ENCODE data around the gene ANAPC1.
"Not testable (repeated sequence)": the region's sequence is repeated elsewhere in the genome, so short reads cannot be mapped to it uniquely, and the experiment has no call there.

ANAPC1 gene

DNA sequence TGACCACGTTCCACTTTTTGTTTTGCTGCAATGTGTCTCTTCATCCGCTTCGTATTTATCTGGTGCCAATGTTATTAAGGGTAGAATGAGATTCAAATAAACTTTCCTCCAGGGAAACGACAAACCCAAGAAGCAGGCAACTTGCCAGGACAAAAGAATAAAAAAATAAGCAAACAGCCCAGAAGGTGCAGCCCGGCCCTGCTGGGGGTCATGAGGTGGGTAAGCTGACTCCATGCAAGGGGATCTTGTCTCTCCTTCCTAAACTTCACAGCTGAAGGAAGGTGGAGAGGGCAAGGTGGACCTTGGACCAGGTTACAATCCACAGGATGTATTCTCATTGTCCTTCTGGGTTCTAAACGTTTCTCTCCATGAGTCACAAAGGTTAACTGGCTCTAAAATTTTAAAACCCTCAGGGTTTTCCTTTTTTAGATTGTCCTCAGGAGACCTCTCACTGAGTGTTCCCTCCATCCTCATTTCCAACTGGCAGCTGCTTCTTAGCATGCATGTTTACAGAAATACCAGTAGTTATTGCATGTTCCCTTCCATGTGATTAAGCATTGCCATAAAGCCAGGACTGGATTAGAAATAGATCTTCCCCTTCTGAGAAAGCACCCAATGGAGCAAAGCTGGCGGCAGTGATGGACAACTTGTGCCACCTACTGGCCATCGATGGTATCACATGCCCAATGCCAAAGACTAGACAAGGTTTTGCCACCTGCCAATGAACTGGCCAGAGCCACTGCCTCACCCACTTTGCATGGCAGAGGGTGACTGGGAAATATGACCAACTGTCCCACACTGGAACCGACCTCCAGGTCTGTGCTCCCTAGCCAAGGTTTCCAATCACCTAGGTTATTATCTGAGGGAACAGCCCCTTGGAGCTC is 147.9 kb downstream of the ANAPC1 start:
- DNase-seq (ENCODE audit: low read depth), result not testable (repeated sequence)

DNA sequence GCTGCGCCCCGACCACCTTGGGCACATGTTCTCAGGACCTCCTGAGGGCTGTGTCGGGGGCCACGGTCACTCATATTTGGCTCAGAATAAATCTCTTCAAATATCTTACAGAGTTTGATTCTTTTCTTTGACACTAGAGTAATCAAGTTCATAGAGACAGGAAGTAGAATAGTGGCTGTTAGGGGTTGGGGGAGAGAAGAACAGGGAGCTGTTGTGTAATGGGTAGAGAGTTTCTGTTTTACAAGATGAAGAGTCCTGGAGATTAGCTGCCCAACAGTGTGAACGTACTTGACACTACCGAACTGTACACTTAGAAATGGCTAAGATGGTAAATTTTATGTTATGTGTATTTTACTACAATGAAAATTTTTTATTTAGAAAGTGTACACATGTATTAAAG is 148.6 kb downstream of the ANAPC1 start:
- not testable (repeated sequence) for DNase-seq (ENCODE audit: low read depth)

DNA sequence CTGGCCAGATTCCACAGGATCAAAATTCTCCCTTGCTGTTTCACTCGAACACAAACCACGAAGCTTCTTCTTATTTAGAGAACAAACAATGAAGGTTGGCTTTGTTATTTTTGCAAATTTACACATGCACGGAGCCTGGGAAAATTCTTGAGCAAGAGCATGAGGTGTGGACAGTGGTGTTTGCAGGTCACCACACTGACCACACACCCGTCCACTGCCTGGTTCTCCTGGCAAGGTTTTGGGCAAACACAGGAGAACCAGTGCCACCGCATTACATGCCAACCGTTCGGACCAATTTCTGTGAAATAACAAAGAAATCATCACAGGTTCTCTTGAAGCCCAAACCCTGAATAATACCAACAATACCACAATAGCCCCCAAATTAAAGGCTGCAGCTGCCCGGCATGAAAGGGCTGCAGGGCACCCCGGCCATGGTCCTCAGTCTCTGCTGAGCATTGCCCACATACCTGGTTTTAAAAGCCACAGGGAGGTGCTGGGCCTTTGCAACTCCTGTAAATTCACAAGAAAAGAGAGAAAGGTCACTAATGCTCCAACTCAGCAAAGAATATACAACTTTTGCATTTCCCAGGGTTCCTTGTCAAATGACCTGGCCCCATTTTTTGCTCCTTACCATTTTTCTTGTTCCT is 154.1 kb downstream of the ANAPC1 start:
- not testable (repeated sequence) for DNase-seq (ENCODE audit: low read depth)

DNA sequence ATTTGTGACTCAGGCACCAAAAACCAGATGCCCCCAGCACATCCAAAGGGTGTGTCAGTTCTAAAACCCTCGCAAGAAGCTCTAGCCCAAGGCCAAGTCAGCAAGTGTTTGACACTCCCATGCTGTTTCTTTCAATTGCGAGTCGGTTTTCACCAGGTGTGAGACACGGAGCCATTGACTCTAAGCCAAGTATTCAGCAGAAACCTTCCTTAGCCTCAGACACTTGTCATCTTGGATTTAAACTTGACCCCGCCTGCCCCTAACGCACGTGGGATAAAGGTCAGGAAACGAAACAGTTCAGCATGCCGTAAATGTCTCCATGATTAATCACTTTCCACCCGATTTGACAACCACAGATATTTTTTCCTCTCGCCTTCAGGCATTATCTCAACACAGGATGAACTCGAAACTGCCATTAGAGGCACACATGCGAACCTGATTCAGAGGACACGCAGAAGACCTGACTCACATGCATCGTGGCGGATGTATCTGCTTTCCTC is 156.3 kb downstream of the ANAPC1 start:
- DNase-seq (ENCODE audit: low read depth), result not testable (repeated sequence)

DNA sequence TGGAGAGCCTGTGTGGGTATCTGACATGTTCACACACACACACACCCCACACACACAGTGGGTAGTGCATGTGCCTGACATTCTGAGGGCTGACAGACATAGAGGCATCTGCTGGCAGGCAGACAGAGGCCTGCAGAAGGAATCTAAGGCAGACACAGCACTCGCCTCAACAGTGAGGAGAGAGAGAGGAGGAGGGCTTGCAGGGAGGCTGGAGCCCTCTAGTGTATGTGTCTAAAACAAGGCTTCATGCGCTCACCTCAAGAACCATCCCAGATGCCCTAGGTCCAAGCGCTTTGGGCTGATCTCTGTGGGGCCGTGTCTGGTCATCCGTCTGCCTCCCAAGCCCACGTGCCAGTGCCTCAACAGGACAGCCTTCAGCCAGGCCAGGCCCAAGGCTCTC is 158.3 kb downstream of the ANAPC1 start:
- DNase-seq (ENCODE audit: low read depth), result not testable (repeated sequence)

DNA sequence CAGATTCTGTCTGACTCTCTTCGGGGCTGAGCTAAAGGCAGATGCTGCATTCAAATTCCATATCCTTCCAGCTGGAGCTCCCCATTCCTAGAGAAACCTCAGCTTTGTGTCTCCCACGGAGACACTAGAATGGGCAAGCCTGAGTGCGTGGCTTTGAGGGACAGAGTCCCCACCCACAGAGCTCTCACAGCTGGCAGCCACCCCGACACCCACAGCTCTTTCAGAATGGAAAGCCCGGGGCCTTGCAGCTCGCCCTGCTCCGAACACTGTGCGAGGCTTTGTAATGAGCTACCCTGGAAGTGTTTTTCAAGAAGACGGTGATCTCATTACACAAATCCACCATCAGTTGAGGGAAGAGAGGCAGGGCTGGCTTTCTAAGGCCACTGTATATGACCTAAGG is 164.4 kb downstream of the ANAPC1 start:
- not testable (repeated sequence) for DNase-seq (ENCODE audit: low read depth)

All from activated T-helper 1 cell treated with Interleukin-2 at 50 U/mL for 16 hours (primary cell).